ENCODE measurements around the gene AGAP3. TPM values are rescaled to one million over a fixed set of nuclear protein-coding genes. Genes with fewer than 3 reads are reported as not detected.

AGAP3 gene
- total and polyA plus RNA-seq, 2 of the 4 experiments (the other 2 are of a cell fraction): 35.3 to 93.9 TPM

GRCh38 chr7:151189038-151189437 lies 102.8 kb downstream of the AGAP3 start:
- dilution Hi-C loops (cut with HindIII; ENCODE audit: low sequenced_read_pairs, unreplicated experiment): no loop called here
- H3K4me1 ChIP-seq (ENCODE audit: control insufficient read depth, insufficient read depth, low read length): no peaks in the 10 kb centered on the region

More at GRCh38 chr7:151189038-151189437, 102.8 kb downstream of the AGAP3 start:
- Histone ChIP-seq H3K27ac (ENCODE audit: insufficient read depth, low read length) (no peak overlapping the region), H3K4me3 (ENCODE audit: insufficient read depth, low read depth, low read length) (no peak overlapping the region), H2BK20ac (ENCODE audit: low read depth, low read length) (no peak overlapping the region), H4K5ac (ENCODE audit: low read depth, low read length) (no peak overlapping the region), H2BK120ac (ENCODE audit: low read depth, low read length) (no peak overlapping the region), H3K36me3 (ENCODE audit: control insufficient read depth, insufficient read depth, low read length) (no peaks in the 10 kb centered on the region), H2AK5ac (ENCODE audit: low read depth, low read length) (no peak overlapping the region), H3K27me3 (ENCODE audit: control insufficient read depth, insufficient read depth, low read length) (peaks cover 76% of the 10 kb centered on the region), H4K8ac (ENCODE audit: low read depth in 2 of 2, low read length in 2 of 2) (no peak overlapping the region), H3K4me2 (ENCODE audit: low read depth, low read length) (no peak overlapping the region), H2AFZ (replicated peaks; ENCODE audit: low read length, poor library complexity) (no peak overlapping the region), H4K91ac (ENCODE audit: insufficient read depth, low read depth, low read length) (no peak overlapping the region), H2BK5ac (ENCODE audit: low read depth, low read length, poor library complexity, severe bottlenecking) (no peak overlapping the region), H3K18ac (ENCODE audit: low read depth, low read length) (no peak overlapping the region), H2AK9ac (replicated peaks; ENCODE audit: low read depth, low read length, poor library complexity) (no peak overlapping the region), H3K4ac (ENCODE audit: low read depth, low read length) (no peak overlapping the region), H3K79me1 (ENCODE audit: low read depth in 1 of 2, low read length in 2 of 2) (no peaks in the 10 kb centered on the region), H3K9me3 (ENCODE audit: control insufficient read depth, insufficient read depth, low read length) (no peaks in the 10 kb centered on the region), H3K23ac (ENCODE audit: low read depth, low read length) (no peak overlapping the region), H3K56ac (ENCODE audit: extremely low read depth, insufficient read depth, low read length) (no peak overlapping the region), H3K14ac (replicated peaks; ENCODE audit: low read depth, low read length) (no peak overlapping the region), H3K9me1 (ENCODE audit: insufficient read depth, low read length) (no peaks in the 10 kb centered on the region), H2BK15ac (ENCODE audit: low read depth, low read length) (no peak overlapping the region), H3K9ac (ENCODE audit: low read depth, low read length) (no peak overlapping the region), H4K20me1 (ENCODE audit: insufficient read depth, low read length) (no peaks in the 10 kb centered on the region)
- WGBS, 2 experiments (ENCODE audit: extremely low coverage in 2 of 2, insufficient read length in 1 of 2): no CpG with 5 or more reads among the region's 4 CpGs
- no TSS peak for BruUV-seq (replicated peaks)
- ChIA-PET POLR2A (ENCODE audit: unreplicated experiment) (no interaction called here), CTCF (no interaction called here)
- TF ChIP-seq ELK1 (IDR thresholded peaks at IDR 0.05; ENCODE audit: borderline replicate concordance, low read depth, low read length) (no peak), USF2 (IDR thresholded peaks at IDR 0.05; ENCODE audit: low read depth, low read length) (no peak), POLR2A (IDR thresholded peaks at IDR 0.05; ENCODE audit: low read depth, low read length) (no peak), BHLHE40 (IDR thresholded peaks at IDR 0.05; ENCODE audit: low read depth, low read length) (no peak), CTCF (conservative IDR thresholded peaks at IDR 0.05; ENCODE audit: low read depth, low read length) (no peak), MAFK (IDR thresholded peaks at IDR 0.05; ENCODE audit: low read depth, low read length) (no peak), FOS (IDR thresholded peaks at IDR 0.05; ENCODE audit: low read depth, low read length) (no peak), NFE2L2 (IDR thresholded peaks at IDR 0.05; ENCODE audit: low read depth, low read length) (no peak), RAD21 (IDR thresholded peaks at IDR 0.05; ENCODE audit: low read length) (no peak), RFX5 (IDR thresholded peaks at IDR 0.05; ENCODE audit: low read depth, low read length) (no peak), MXI1 (IDR thresholded peaks at IDR 0.05; ENCODE audit: borderline replicate concordance, low read depth, low read length) (no peak), RCOR1 (IDR thresholded peaks at IDR 0.05; ENCODE audit: insufficient replicate concordance, low read length) (no peak), CHD1 (IDR thresholded peaks at IDR 0.05; ENCODE audit: low read depth, low read length) (no peak)
- ATAC-seq (ENCODE audit: low read depth) (no peak), DNase-seq (no peak)
- in situ Hi-C loops (cut with MboI; ENCODE audit: low sequenced_read_pairs): no loop called here
- intact Hi-C loops (cut with micrococcal nuclease): no loop called here
